Measurements from ENCODE around the gene INSL3.
A peak's percentile ranks its signal among the peaks of the same experiment; 100 is the strongest.

The INSL3 gene

DNA sequence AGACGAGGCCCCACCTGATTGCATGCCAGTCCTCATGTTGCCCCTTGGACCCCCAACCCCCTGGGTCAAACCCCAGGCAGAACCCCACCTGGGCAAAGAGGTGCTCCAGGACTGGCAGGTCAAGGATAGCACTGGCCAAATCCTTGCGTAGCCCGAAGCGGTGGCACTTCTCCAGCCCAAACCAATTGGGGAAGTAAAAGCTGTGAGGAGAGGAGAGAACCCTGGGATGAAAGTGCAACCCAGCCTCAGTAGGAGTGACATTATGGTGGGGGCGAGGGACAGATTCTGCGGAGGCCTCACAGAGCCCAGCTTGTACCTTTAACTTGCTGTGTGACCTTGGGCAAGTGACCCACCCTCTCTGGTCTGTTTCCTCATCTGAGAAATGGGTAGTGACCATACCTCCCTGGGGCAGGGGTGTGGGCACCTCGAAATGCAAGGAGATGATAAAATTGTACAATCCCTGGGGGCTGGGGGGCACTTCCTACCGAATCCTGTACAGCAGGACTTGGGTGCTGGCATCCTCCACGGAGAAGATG is 22.0 kb upstream of the INSL3 start:
- TF ChIP-seq, protein P1, sequence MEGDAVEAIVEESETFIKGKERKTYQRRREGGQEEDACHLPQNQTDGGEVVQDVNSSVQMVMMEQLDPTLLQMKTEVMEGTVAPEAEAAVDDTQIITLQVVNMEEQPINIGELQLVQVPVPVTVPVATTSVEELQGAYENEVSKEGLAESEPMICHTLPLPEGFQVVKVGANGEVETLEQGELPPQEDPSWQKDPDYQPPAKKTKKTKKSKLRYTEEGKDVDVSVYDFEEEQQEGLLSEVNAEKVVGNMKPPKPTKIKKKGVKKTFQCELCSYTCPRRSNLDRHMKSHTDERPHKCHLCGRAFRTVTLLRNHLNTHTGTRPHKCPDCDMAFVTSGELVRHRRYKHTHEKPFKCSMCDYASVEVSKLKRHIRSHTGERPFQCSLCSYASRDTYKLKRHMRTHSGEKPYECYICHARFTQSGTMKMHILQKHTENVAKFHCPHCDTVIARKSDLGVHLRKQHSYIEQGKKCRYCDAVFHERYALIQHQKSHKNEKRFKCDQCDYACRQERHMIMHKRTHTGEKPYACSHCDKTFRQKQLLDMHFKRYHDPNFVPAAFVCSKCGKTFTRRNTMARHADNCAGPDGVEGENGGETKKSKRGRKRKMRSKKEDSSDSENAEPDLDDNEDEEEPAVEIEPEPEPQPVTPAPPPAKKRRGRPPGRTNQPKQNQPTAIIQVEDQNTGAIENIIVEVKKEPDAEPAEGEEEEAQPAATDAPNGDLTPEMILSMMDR (IDR thresholded peaks at IDR 0.05; ENCODE audit: insufficient read depth, low read depth, low read length, missing control alignments): no peak
- DNase-seq (ENCODE audit: low read depth): no peak
- no peak overlapping the region for H3K4me3 ChIP-seq (ENCODE audit: low read length)

GRCh38 chr19:17842663-17843291 is 21.5 kb upstream of the INSL3 start:
- TF ChIP-seq, protein P1 (IDR thresholded peaks at IDR 0.05; ENCODE audit: insufficient read depth, low read depth, low read length, missing control alignments): no peak
- DNase-seq (ENCODE audit: low read depth): no peak
- H3K4me3 ChIP-seq (ENCODE audit: low read length): peak overlapping the region; percentile 45

DNA sequence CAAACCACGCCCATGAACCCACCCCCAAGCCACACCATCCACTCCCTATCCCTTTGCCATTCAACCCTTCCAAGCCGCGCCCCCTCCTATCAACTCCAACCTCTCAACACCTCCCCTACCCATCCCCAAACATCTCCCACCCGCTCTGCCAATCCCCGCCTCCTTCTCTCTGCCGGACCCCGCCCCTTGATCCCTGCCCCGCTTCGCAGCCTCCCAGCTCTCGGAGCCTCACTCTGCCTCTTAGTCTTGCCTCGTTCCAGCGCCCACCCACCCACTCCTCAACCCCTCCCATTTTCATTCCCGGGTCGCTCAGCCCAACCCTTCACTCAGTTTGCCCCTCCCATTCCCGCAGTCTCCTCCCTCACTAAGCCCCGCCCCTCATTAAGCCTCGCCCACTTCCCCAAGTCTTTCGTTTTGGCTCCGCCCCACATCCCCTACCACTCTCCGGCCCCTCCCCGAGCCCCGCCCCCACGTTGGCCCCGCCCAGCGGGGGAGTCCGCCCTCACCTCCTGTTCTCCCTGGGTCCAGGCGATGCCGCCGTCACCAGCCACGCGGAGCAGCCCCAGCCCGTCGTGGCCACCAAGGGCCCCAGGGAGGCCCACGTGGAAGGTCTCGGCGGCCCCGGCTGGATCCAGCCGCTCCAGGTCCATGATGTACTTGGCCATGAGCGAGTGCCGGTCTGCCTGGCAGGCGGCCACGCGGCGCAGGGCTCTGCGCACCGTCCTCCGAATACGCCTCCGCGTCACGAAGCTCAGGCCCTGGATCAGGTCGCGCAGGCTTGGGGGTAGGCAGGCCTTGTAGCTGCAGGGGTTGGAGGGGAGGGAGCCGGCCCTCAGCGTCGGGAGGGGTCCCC is 20.7 kb upstream of the INSL3 start:
- H3K4me3 ChIP-seq (ENCODE audit: low read length): peak overlapping the region; percentile 45
- TF ChIP-seq, protein P1 (IDR thresholded peaks at IDR 0.05; ENCODE audit: insufficient read depth, low read depth, low read length, missing control alignments): no peak
- peak; percentile 90 for DNase-seq (ENCODE audit: low read depth)

DNA sequence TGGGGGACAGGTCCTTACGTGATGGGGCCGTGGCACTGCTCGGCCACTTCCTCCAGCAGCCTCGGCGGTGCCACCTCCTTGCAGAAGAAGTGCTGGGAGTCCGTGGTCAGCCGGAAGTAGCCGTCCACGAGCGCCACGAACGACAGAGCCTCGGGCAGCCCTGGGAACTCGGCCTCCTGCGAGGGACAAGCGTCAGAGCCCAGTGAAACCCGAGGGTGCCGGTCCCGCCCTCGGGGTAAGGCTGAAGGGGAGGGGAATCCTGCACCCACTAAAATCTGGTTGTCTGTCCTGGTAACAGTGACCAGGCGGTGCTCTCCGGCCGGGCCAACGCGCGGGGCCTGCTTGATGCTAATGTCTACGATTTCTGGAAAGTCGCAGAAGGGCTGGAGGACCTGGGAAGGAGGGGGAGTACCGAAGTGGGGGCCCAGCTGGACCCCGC is 20.1 kb upstream of the INSL3 start:
- TF ChIP-seq, protein P1 (IDR thresholded peaks at IDR 0.05; ENCODE audit: insufficient read depth, low read depth, low read length, missing control alignments): no peak
- no peak for DNase-seq (ENCODE audit: low read depth)
- H3K4me3 ChIP-seq (ENCODE audit: low read length): no peak overlapping the region

DNA sequence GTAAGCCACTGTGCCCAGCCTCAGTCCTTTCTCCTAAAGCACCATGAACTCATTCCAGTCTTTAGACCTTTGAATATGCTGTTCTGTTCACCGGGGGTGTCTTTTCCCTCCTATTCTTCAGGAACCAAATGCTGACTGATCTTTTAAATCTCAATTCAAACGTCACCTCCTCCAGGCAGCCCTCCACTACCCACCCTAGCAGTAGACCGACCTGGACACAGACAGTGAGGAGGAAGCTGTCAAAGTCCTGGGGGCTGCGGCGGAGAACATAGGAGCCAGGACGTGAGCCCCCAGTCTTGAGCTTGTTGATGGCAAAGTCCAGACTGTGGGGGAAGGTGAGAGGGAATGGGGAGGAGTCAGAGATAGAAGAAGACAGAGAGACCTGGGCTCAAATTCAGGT is 18.7 kb upstream of the INSL3 start:
- DNase-seq (ENCODE audit: low read depth): no peak
- TF ChIP-seq, protein P1 (IDR thresholded peaks at IDR 0.05; ENCODE audit: insufficient read depth, low read depth, low read length, missing control alignments): no peak
- no peak overlapping the region for H3K4me3 ChIP-seq (ENCODE audit: low read length)

DNA sequence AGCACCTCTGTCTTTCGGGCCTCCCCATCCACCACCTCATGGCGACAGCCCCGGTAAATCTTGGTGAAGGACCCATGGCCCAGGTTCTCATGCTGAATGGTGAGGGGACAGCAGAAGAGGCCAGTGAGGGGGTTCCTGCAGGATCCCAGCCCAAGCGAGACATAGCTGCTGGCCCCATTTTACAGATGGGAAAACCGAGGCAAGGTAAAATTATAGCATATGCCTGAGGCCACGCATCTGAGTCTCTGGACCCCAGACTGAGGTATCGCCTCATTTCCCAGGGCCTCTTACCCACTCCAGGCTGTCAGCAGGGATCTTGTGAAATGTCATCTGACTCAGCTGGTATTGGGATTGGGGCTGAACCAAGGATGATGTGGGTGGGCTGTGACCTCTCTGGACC is 16.7 kb upstream of the INSL3 start:
- DNase-seq (ENCODE audit: low read depth): no peak
- H3K4me3 ChIP-seq (ENCODE audit: low read length): no peak overlapping the region
- TF ChIP-seq, protein P1 (IDR thresholded peaks at IDR 0.05; ENCODE audit: insufficient read depth, low read depth, low read length, missing control alignments): no peak

All from epithelial cell of esophagus (primary cell).